IMR-90 (cell line): Measurements from ENCODE around the gene ZNG1B.
"Not testable (repeated sequence)": the region's sequence is repeated elsewhere in the genome, so short reads cannot be mapped to it uniquely, and the experiment has no call there.

Source experiments
- CEBPB ChIP-seq: IDR thresholded peaks from 2 replicates; pipeline ENCODE4 v1.6.1; 2012; ENCODE audit warnings: low read depth, low read length, improper control_type of control experiment
- MAFK ChIP-seq: IDR thresholded peaks from 2 replicates; pipeline ENCODE4 v1.6.1; 2012; ENCODE audit warnings: low read depth, low read length, improper control_type of control experiment
- MXI1 ChIP-seq: IDR thresholded peaks from 2 replicates; pipeline ENCODE4 v1.6.1; 2012; ENCODE audit warnings: low read depth, mild to moderate bottlenecking, low read length, moderate library complexity, borderline replicate concordance
- NFE2L2 ChIP-seq: fragments of 150-350 bp; IDR thresholded peaks from 2 replicates; pipeline ENCODE4 v1.6.1; 2016; ENCODE audit warnings: low read depth, mild to moderate bottlenecking, low read length
- POLR2A ChIP-seq: IDR thresholded peaks from 2 replicates; pipeline ENCODE4 v1.6.1; 2012; ENCODE audit warnings: mild to moderate bottlenecking, low read depth, low read length
- RAD21 ChIP-seq: IDR thresholded peaks from 2 replicates; pipeline ENCODE4 v1.6.1; 2012; ENCODE audit warnings: low read length, improper control_type of control experiment
- RCOR1 ChIP-seq: IDR thresholded peaks from 2 replicates; pipeline ENCODE4 v1.6.1; 2012; ENCODE audit warnings: mild to moderate bottlenecking, low read length, improper control_type of control experiment; ENCODE audit not compliant: insufficient replicate concordance
- RFX5 ChIP-seq: IDR thresholded peaks from 2 replicates; pipeline ENCODE4 v1.8.0; 2012; ENCODE audit warnings: low read depth, mild to moderate bottlenecking, low read length, moderate library complexity
- SMC3 ChIP-seq: fragments of 150-350 bp; IDR thresholded peaks from 2 replicates; pipeline ENCODE4 v1.6.1; 2016; ENCODE audit warnings: low read depth, mild to moderate bottlenecking, antibody characterized with exemption, low read length, moderate library complexity
- TF ChIP-seq, protein P1 (sequence below): conservative IDR thresholded peaks from 2 replicates; pipeline ENCODE4 v1.5.1; 2012; ENCODE audit warnings: mild to moderate bottlenecking, low read depth, low read length, improper control_type of control experiment
- TF ChIP-seq, protein P2 (sequence below): fragments of 150-350 bp; IDR thresholded peaks from 2 replicates; pipeline ENCODE4 v1.6.1; 2017; ENCODE audit warnings: mild to moderate bottlenecking, antibody characterized with exemption, low read length, low read depth

DNA sequence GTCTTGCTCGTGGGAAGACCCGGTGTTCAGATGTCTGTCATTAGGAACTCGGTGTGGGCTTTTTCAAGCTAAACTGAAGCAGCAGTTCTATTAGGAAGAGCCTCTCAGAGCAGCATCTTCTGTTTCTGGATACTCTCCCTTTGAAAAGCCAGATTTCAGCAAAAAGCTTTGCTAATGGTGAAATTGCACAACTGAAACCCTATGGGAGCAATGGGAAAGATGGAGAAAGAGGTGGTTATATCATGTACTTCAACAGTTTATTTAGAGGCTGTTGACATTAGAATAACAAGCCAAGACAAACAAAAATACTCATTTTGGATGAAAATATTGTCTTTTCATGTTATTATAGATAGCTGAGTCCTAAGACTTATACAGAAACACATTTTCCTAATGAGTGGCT is 91.4 kb downstream of the ZNG1B start:
- TF ChIP-seq, protein P1, sequence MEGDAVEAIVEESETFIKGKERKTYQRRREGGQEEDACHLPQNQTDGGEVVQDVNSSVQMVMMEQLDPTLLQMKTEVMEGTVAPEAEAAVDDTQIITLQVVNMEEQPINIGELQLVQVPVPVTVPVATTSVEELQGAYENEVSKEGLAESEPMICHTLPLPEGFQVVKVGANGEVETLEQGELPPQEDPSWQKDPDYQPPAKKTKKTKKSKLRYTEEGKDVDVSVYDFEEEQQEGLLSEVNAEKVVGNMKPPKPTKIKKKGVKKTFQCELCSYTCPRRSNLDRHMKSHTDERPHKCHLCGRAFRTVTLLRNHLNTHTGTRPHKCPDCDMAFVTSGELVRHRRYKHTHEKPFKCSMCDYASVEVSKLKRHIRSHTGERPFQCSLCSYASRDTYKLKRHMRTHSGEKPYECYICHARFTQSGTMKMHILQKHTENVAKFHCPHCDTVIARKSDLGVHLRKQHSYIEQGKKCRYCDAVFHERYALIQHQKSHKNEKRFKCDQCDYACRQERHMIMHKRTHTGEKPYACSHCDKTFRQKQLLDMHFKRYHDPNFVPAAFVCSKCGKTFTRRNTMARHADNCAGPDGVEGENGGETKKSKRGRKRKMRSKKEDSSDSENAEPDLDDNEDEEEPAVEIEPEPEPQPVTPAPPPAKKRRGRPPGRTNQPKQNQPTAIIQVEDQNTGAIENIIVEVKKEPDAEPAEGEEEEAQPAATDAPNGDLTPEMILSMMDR = not testable (repeated sequence)
- TF ChIP-seq, protein P2, sequence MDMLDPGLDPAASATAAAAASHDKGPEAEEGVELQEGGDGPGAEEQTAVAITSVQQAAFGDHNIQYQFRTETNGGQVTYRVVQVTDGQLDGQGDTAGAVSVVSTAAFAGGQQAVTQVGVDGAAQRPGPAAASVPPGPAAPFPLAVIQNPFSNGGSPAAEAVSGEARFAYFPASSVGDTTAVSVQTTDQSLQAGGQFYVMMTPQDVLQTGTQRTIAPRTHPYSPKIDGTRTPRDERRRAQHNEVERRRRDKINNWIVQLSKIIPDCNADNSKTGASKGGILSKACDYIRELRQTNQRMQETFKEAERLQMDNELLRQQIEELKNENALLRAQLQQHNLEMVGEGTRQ = not testable (repeated sequence)
- not testable (repeated sequence) for TF ChIP-seq RAD21, POLR2A, MXI1, MAFK, RFX5, CEBPB, SMC3, RCOR1, NFE2L2
